ENCODE data around the gene RELCH.

DNA sequence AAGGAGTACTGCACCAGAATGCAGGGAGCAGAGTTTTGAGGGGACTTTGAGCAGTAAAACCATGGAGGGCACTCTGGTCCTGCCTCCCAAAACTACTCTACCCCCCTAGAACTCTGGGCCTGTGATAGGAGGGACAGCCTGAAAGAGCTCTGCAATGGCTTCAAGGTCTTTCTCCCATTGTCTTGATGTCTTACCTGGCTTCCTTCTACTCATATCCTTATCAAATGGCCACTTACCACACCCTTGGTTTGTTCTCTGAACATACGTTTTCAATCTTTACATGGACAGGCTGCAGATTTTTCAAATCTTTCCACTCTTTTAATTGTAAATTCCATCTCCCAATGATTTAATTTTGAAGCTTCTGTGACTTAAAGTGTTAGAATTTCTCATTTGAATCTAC lies 27.7 kb downstream of the RELCH start:
- TF ChIP-seq POLR2A (IDR thresholded peaks at IDR 0.05; ENCODE audit: low read length) (no peak), KDM1A (IDR thresholded peaks at IDR 0.05; ENCODE audit: low read depth) (no peak)

Measured in A549 (cell line).